ENCODE measurements around the gene ZFYVE9.

DNA sequence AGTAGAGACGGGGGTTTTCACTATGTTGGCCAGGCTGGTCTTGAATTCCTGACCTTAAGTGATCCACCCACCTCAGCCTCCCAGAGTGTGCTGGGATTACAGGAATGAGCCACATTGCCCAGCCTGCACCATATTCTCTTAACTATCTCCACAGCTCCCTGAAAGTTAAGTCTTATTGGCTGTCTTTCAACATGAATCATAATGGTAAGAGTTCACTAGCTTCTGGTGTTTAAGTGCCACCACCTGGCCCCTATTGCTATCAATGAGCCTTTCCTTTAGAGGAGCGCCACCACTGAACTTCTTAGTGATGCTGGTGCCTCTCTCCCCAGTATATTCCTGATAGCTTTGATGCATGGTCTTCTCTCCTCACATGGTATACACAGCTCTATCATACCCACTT, 15.7 kb downstream of the ZFYVE9 start:
- TF ChIP-seq CTCF (IDR thresholded peaks at IDR 0.05; ENCODE audit: low read length) = no peak
- no peak for TF ChIP-seq EZH2 (optimal IDR thresholded peaks at IDR 0.05; ENCODE audit: low read depth, low read length)

Data from MM.1S (cell line).